Neuronal stem cell (in vitro differentiated cells): Measurements from ENCODE around the gene NOP14.

Experiments
- DNase-seq: peaks from one replicate; pipeline ENCODE4 v3.0.0-alpha.2; 2013; ENCODE audit warnings: low spot score
- H2AFZ ChIP-seq: one replicate; pipeline ENCODE4 v1.6.1; 2013; ENCODE audit warnings: mild to moderate bottlenecking, low read length, inconsistent platforms
- H2AK5ac ChIP-seq: 2 replicates; pipeline ENCODE4 v1.6.1; 2013; ENCODE audit warnings: low read depth, mild to moderate bottlenecking, inconsistent platforms, low read length, moderate library complexity, mixed read lengths
- H2BK120ac ChIP-seq: 2 replicates; pipeline ENCODE4 v1.6.1; 2013; ENCODE audit warnings: low read depth, mild to moderate bottlenecking, inconsistent platforms, low read length, moderate library complexity, mixed read lengths
- H2BK12ac ChIP-seq: one replicate; pipeline ENCODE4 v1.6.1; 2013; ENCODE audit warnings: low read length, inconsistent platforms
- H2BK15ac ChIP-seq: 2 replicates; pipeline ENCODE4 v1.6.1; 2013; ENCODE audit warnings: mild to moderate bottlenecking, low read length, inconsistent platforms, mixed read lengths
- H2BK5ac ChIP-seq: one replicate; pipeline ENCODE4 v1.6.1; 2013; ENCODE audit warnings: inconsistent platforms, mild to moderate bottlenecking, low read length, moderate library complexity
- H3K14ac ChIP-seq: one replicate; pipeline ENCODE4 v1.6.1; 2013; ENCODE audit warnings: low read length, inconsistent platforms
- H3K18ac ChIP-seq: 2 replicates; pipeline ENCODE4 v1.6.1; 2013; ENCODE audit warnings: low read length, inconsistent platforms
- H3K23ac ChIP-seq: 2 replicates; pipeline ENCODE4 v1.6.1; 2013; ENCODE audit warnings: low read depth, mild to moderate bottlenecking, mixed read lengths, low read length, inconsistent platforms; ENCODE audit not compliant: poor library complexity
- H3K27ac ChIP-seq: replicated peaks from 3 replicates; pipeline ENCODE4 v1.5.1; 2013; ENCODE audit warnings: low read length, inconsistent platforms
- H3K27me3 ChIP-seq, 3 experiments: 2 replicates each; pipeline ENCODE4 v1.6.1; 2013; ENCODE audit warnings: low read length in 3 of 3, mild to moderate bottlenecking in 2 of 3, inconsistent platforms in 1 of 3, low read depth in 1 of 3, mixed read lengths in 1 of 3, moderate library complexity in 1 of 3; ENCODE audit not compliant: control insufficient read depth in 3 of 3, insufficient read depth in 3 of 3
- H3K36me3 ChIP-seq, 2 donors: replicated peaks in 1 of 2; 2 replicates each; pipeline ENCODE4 v1.6.1; 2013; ENCODE audit warnings: low read length in 2 of 2; ENCODE audit not compliant: control insufficient read depth in 2 of 2, insufficient read depth in 2 of 2
- H3K4ac ChIP-seq: 2 replicates; pipeline ENCODE4 v1.6.1; 2013; ENCODE audit warnings: inconsistent platforms, mild to moderate bottlenecking, low read length, moderate library complexity
- H3K4me1 ChIP-seq, 2 donors: 1 replicate in 1 of 2; 2 replicates in 1 of 2; pipeline ENCODE4 v1.6.1; 2013; ENCODE audit warnings: low read length in 2 of 2, low read depth in 1 of 2; ENCODE audit not compliant: control insufficient read depth in 2 of 2, insufficient read depth in 1 of 2
- H3K4me2 ChIP-seq: one replicate; pipeline ENCODE4 v1.6.1; 2013; ENCODE audit warnings: mild to moderate bottlenecking, low read length, inconsistent platforms; ENCODE audit not compliant: insufficient read depth, poor library complexity, severe bottlenecking
- H3K4me3 ChIP-seq, 2 donors: 2 replicates each; pipeline ENCODE4 v1.5.1; 2013; ENCODE audit warnings: low read length in 2 of 2, mild to moderate bottlenecking in 2 of 2, inconsistent platforms in 1 of 2, moderate library complexity in 1 of 2
- H3K79me1 ChIP-seq: one replicate; pipeline ENCODE4 v1.6.1; 2013; ENCODE audit warnings: low read depth, mild to moderate bottlenecking, inconsistent platforms, low read length, moderate library complexity
- H3K9ac ChIP-seq: one replicate; pipeline ENCODE4 v1.6.1; 2013; ENCODE audit warnings: mild to moderate bottlenecking, low read depth, low read length, inconsistent platforms; ENCODE audit not compliant: poor library complexity
- H3K9me3 ChIP-seq, 2 donors: replicated peaks in 1 of 2; 2 replicates each; pipeline versions ENCODE3 to v1.6.1; 2013; ENCODE audit warnings: low read length in 2 of 2, mild to moderate bottlenecking in 2 of 2, inconsistent platforms in 1 of 2, low read depth in 1 of 2, mixed read lengths in 1 of 2, moderate library complexity in 1 of 2; ENCODE audit not compliant: control insufficient read depth in 2 of 2, insufficient read depth in 1 of 2
- H4K8ac ChIP-seq: one replicate; pipeline ENCODE4 v1.6.1; 2013; ENCODE audit warnings: low read depth, mild to moderate bottlenecking, inconsistent platforms, low read length, moderate library complexity
- H4K91ac ChIP-seq: one replicate; pipeline ENCODE4 v1.6.1; 2013; ENCODE audit warnings: low read length, low read depth, mild to moderate bottlenecking, inconsistent platforms; ENCODE audit not compliant: poor library complexity
- whole genome bisulfite sequencing, 2 donors: extraction: QIAGEN DNeasy Blood & Tissue Kit; methylation state at CpG; one replicate each; pipeline ENCODE4 v1.1.7; 2013; ENCODE audit warnings: missing lambda C conversion rate in 2 of 2, mixed read lengths in 1 of 2; ENCODE audit not compliant: insufficient read length in 2 of 2, insufficient replicate concordance in 1 of 2; ENCODE audit errors: extremely low coverage in 2 of 2; 5-methylcytosine and 5-hydroxymethylcytosine counted together

NOP14 gene

DNA sequence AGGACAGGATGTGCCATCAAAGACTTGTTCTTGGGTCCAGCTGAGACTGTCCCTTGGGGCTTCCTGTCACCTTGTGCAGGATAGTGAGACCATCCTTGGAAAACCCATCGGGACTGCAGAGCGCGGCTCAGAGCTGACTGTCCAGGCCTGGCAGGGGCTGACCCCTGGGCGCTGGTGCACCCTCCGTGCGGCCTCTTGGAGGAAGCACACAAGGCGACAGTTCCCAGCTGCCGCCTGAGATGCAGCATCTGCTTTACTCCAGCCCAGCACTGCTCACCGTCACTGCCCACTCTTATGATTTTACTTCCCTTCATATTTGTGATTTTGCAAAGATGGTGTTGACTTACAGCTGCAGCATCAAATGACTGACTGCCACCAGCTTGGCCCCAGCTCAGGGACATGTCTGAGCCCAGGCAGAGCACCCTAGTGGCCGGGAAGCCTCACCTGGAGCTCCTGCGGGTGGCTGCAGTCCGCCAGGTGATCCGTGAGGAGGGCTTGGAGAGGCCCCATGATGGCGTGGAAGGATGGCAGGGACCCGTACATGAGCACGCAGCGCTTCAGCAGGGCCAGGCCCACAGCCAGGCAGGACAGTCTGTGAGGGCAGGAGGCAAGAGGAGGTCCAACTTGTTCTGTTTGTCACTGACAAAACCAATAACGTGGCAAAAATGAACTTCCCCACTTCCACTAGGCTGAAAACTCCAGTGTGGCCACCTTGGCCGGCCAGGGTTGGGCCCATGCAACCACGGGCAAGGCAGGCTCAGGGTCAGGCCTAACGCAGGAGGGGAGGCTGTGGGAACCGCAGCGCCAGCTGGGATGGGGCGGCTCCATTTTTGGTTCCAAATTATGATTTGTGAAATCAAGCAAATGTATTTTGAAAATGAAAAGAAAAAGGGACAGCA lies 21.8 kb downstream of the NOP14 start:
- Histone ChIP-seq H2BK15ac (no peak overlapping the region), H3K4me3 (no peak overlapping the region), H3K4ac (no peak overlapping the region), H3K79me1 (peaks cover 8% of the 10 kb centered on the region), H3K27me3 (no peaks in the 10 kb centered on the region), H3K14ac (no peak overlapping the region), H3K36me3 (peaks cover 77 to 96% of the 10 kb centered on the region in 2 donors), H4K91ac (no peak overlapping the region), H3K4me1 (no peaks in the 10 kb centered on the region), H2BK5ac (no peak overlapping the region), H3K27ac (no peak overlapping the region), H3K9ac (peak overlapping the region; percentile 50), H4K8ac (no peak overlapping the region), H2BK12ac (no peak overlapping the region), H2AK5ac (no peak overlapping the region), H3K9me3 (no peaks in the 10 kb centered on the region), H2BK120ac (no peak overlapping the region), H3K23ac (no peak overlapping the region), H2AFZ (no peak overlapping the region), H3K4me2 (no peak overlapping the region), H3K18ac (no peak overlapping the region)
- no peak for DNase-seq
- WGBS, 2 donors: no CpG with 5 or more reads among the region's 24 CpGs

DNA sequence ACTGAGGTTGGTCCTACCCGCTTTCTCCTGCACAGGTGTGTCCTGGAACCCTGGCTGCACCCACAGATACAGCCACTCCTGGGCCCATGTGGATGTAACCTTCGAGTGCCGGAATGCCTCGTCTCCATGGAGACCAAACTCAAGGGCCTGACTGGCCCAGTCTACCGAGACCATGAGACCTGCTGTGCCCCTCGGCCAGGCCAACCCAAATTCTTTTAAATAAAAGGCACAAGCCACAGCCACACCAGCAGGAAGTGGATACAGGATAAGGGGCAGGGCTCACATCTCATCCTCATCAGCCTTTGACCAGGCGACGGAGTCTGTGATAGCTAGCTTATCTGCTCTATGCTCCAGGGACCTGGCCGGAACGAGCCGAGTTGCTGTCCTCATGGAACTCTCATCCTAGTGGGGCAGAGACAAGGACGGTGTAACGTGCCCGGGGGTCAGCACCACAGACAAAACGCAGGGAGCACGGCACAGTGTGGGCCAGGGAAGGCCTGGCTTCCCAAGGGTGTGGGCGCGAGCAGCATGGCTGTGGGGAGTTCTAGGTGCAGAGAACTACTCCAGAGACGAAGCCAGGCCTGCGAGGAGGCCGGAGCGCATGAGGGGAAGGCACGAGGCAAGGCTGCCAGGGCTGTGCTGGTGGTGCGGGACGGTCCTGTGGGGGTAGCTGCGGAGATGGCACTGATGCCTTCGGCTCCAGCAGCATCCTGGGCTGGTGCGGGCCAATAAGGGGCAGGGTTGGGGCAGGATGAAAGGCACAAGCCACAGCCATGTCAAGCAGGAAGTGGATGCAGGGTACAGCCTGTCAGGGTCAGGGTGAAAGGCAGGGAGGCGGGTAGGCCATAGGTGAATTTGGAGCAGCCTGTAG lies 22.7 kb downstream of the NOP14 start:
- H2BK12ac ChIP-seq: no peak overlapping the region
- H3K4me1 ChIP-seq: peaks cover 1 to 3% of the 10 kb centered on the region in 2 donors
- no peak for DNase-seq
- H3K27ac ChIP-seq: no peak overlapping the region
- H3K14ac ChIP-seq: no peak overlapping the region
- no peaks in the 10 kb centered on the region for H3K9me3 ChIP-seq
- no peak overlapping the region for H2AK5ac ChIP-seq
- no peak overlapping the region for H3K4ac ChIP-seq
- no peak overlapping the region for H3K4me2 ChIP-seq
- peak overlapping the region; percentile 87 for H3K23ac ChIP-seq
- H3K27me3 ChIP-seq: no peaks in the 10 kb centered on the region
- H2BK5ac ChIP-seq: no peak overlapping the region
- H2BK120ac ChIP-seq: no peak overlapping the region
- WGBS, 2 donors: no CpG with 5 or more reads among the region's 29 CpGs
- H4K91ac ChIP-seq: no peak overlapping the region
- H3K4me3 ChIP-seq: no peak overlapping the region
- peaks cover 9% of the 10 kb centered on the region for H3K79me1 ChIP-seq
- H3K18ac ChIP-seq: peak overlapping the region; percentile 9
- H2BK15ac ChIP-seq: no peak overlapping the region
- H3K9ac ChIP-seq: peak overlapping the region; percentile 12
- H2AFZ ChIP-seq: no peak overlapping the region
- peaks cover 71 to 92% of the 10 kb centered on the region in 2 donors for H3K36me3 ChIP-seq
- H4K8ac ChIP-seq: no peak overlapping the region

DNA sequence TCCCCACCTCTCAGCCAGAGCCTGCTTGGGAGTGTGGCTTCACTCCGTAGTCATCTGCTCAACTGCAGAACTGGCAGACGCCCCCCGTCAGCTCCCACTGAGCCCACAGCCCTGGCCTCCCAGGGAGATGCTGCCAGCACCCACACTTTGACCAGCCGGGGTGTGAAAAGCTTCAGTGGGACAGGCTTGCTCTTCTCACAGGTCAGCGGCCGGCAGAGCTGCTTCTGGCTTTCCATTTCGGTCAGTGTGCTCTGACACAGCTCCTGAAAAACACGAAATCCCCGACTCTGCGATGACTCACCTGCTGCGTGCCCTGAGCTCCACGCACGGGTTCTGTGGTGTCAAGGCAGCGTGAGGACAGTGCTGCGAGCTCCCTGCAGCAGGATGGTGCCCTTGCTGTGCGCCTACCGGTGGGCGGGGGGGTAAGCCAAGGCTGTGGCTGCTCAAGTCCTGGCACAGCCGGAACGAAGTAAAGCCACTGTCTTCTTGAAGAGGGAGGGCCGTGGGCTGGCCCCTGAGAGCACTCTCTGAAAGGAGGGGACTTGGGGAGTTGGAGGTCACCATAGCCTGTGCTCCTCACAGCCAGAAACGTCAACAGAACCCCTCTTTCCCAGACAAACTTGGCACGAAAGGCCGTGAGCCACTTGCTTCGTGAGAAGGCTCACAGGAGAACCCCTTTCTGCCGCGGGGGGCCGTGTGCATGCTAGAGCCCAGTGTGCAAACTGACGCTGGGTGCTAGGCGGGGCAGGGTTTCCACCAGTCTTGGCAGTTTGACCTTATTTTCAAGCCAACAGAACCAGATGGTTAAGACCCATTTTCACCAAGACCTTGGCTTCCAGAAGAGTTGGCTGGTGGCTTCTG lies 23.6 kb downstream of the NOP14 start:
- Histone ChIP-seq H2BK15ac (no peak overlapping the region), H4K8ac (no peak overlapping the region), H3K18ac (no peak overlapping the region), H3K27me3 (no peaks in the 10 kb centered on the region), H3K79me1 (peaks cover 15% of the 10 kb centered on the region), H2AK5ac (no peak overlapping the region), H3K14ac (no peak overlapping the region), H3K4me2 (no peak overlapping the region), H4K91ac (no peak overlapping the region), H3K4ac (no peak overlapping the region), H2BK12ac (no peak overlapping the region), H3K9ac (no peak overlapping the region), H2AFZ (no peak overlapping the region), H3K4me3 (no peak overlapping the region), H3K4me1 (peaks cover 3 to 5% of the 10 kb centered on the region in 2 donors), H2BK120ac (no peak overlapping the region), H2BK5ac (no peak overlapping the region), H3K23ac (peak overlapping the region; percentile 94), H3K27ac (no peak overlapping the region), H3K9me3 (no peaks in the 10 kb centered on the region), H3K36me3 (peaks cover 63 to 83% of the 10 kb centered on the region in 2 donors)
- no peak for DNase-seq
- WGBS, 2 donors: no CpG with 5 or more reads among the region's 30 CpGs
